Osteocyte (in vitro differentiated cells): ENCODE results near the gene MACC1. TPM values are rescaled to one million over a fixed set of nuclear protein-coding genes. Genes with fewer than 3 reads are reported as not detected.

Experiments
- DNase-seq: peaks from one replicate; pipeline ENCODE4 v3.0.0; 2021; ENCODE audit warnings: mixed read lengths; ENCODE audit not compliant: unreplicated experiment; ENCODE audit errors: extremely low spot score
- H3K27ac Mint-ChIP-seq: one replicate; pipeline ENCODE4 v1.8.0; 2021; ENCODE audit warnings: mild to moderate bottlenecking, mixed read lengths; ENCODE audit not compliant: unreplicated experiment
- H3K27me3 Mint-ChIP-seq: one replicate; pipeline ENCODE4 v1.8.0; 2021; ENCODE audit warnings: mixed read lengths; ENCODE audit not compliant: unreplicated experiment
- H3K36me3 Mint-ChIP-seq: one replicate; pipeline ENCODE4 v1.8.0; 2021; ENCODE audit warnings: mixed read lengths; ENCODE audit not compliant: unreplicated experiment
- H3K4me1 Mint-ChIP-seq: one replicate; pipeline ENCODE4 v1.8.0; 2021; ENCODE audit warnings: mixed read lengths; ENCODE audit not compliant: unreplicated experiment
- H3K4me3 Mint-ChIP-seq: one replicate; pipeline ENCODE4 v1.8.0; 2021; ENCODE audit warnings: mild to moderate bottlenecking, moderate library complexity, mixed read lengths; ENCODE audit not compliant: unreplicated experiment
- H3K9me3 Mint-ChIP-seq: one replicate; pipeline ENCODE4 v1.8.0; 2021; ENCODE audit warnings: mixed read lengths; ENCODE audit not compliant: unreplicated experiment
- CTCF ChIP-seq: fragments of 200-600 bp; sonication (generic); IDR thresholded peaks from 2 replicates; pipeline ENCODE4 v1.5.0; 2021; ENCODE audit warnings: antibody characterized with exemption, mild to moderate bottlenecking, moderate library complexity
- total RNA-seq: library from RNA; stranded (reverse); gene quantifications from 2 replicates; pipeline ENCODE4 v1.2.1, GENCODE V29; 2021

Gene MACC1
- total RNA-seq, 1 donor from 2014 or later = not detected

- no peak for DNase-seq
- Mint-ChIP-seq H3K27me3 (peaks cover 5% of the 10 kb centered on the region), H3K4me1 (peaks cover 3% of the 10 kb centered on the region), H3K27ac (no peak overlapping the region), H3K9me3 (no peaks in the 10 kb centered on the region), H3K36me3 (no peaks in the 10 kb centered on the region), H3K4me3 (no peak overlapping the region)
- no peak for TF ChIP-seq CTCF
Measured at GRCh38 chr7:20157456-20157855, 59.7 kb downstream of the MACC1 start.

GRCh38 chr7:20153999-20154398, 63.2 kb downstream of the MACC1 start:
- H3K27ac Mint-ChIP-seq = no peak overlapping the region
- no peaks in the 10 kb centered on the region for H3K9me3 Mint-ChIP-seq
- H3K4me3 Mint-ChIP-seq = no peak overlapping the region
- DNase-seq = no peak
- peaks cover 6% of the 10 kb centered on the region for H3K4me1 Mint-ChIP-seq
- H3K36me3 Mint-ChIP-seq = no peaks in the 10 kb centered on the region
- no peak for TF ChIP-seq CTCF
- H3K27me3 Mint-ChIP-seq = no peaks in the 10 kb centered on the region

- TF ChIP-seq CTCF = no peak
Measured at GRCh38 chr7:20153567-20153966, 63.6 kb downstream of the MACC1 start.

GRCh38 chr7:20152511-20152910, 64.7 kb downstream of the MACC1 start:
- Mint-ChIP-seq H3K4me1 (peaks cover 6% of the 10 kb centered on the region), H3K27ac (no peak overlapping the region), H3K36me3 (no peaks in the 10 kb centered on the region), H3K9me3 (no peaks in the 10 kb centered on the region), H3K4me3 (no peak overlapping the region), H3K27me3 (no peaks in the 10 kb centered on the region)
- TF ChIP-seq CTCF = no peak
- DNase-seq = no peak

More at GRCh38 chr7:20153567-20153966, 63.6 kb downstream of the MACC1 start:
- Mint-ChIP-seq H3K36me3 (no peaks in the 10 kb centered on the region), H3K9me3 (no peaks in the 10 kb centered on the region), H3K4me3 (no peak overlapping the region), H3K4me1 (peaks cover 6% of the 10 kb centered on the region), H3K27me3 (no peaks in the 10 kb centered on the region), H3K27ac (no peak overlapping the region)
- no peak for DNase-seq

GRCh38 chr7:20151708-20152456, 65.3 kb downstream of the MACC1 start:
- no peaks in the 10 kb centered on the region for H3K9me3 Mint-ChIP-seq
- DNase-seq = no peak
- H3K4me1 Mint-ChIP-seq = peaks cover 8% of the 10 kb centered on the region
- no peaks in the 10 kb centered on the region for H3K27me3 Mint-ChIP-seq
- no peak for TF ChIP-seq CTCF
- no peaks in the 10 kb centered on the region for H3K36me3 Mint-ChIP-seq
- no peak overlapping the region for H3K27ac Mint-ChIP-seq
- H3K4me3 Mint-ChIP-seq = no peak overlapping the region
